NCI-H82 treated with DMSO at 0.1 percent for 48 hours (cell line): Measurements from ENCODE around the gene CUZD1.

Source experiments
- DNase-seq: peaks from one replicate; lab custom pipeline; 2025; ENCODE audit not compliant: unreplicated experiment; lab: John Stamatoyannopoulos, UW

CUZD1 gene

DNA sequence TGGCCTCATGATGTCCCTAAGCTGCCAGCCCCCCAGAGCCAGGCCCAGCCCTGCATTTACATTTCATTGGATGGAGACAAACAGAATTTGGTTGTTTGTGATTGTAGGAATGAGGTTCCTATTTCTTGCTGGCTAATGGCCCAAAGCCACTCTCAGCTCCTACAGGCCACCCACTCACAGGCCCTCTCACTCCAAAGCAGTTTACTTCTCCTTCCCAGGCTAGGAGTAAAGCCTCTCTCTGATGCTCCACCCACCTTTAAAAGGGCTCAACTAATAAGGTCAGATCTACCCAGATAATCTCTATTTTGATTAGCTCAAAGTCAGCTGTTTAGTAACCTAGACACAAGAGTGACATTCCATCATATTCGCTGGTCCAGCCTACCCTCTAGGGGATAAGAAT, 11.2 kb upstream of the CUZD1 start:
- DNase-seq = no peak

DNA sequence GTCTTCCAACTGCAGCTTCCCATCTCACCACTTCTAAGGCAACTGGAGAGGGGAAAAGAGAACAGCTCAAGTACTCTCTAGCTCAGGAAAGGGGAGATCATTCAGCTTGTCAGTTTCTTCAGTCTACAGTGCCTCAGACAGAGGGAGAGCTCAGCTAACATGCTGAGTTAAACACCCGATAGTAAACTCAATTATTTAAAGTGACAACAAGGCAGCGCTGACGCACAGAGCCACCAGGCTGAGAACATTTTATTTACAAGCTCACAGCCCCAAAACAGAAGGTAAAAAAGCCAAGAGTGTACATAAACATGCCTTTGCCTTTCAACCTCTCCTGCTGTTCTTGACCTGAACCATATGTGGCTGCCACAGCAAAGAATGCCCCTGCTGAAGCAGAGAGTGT, 10.1 kb upstream of the CUZD1 start:
- DNase-seq = no peak

DNA sequence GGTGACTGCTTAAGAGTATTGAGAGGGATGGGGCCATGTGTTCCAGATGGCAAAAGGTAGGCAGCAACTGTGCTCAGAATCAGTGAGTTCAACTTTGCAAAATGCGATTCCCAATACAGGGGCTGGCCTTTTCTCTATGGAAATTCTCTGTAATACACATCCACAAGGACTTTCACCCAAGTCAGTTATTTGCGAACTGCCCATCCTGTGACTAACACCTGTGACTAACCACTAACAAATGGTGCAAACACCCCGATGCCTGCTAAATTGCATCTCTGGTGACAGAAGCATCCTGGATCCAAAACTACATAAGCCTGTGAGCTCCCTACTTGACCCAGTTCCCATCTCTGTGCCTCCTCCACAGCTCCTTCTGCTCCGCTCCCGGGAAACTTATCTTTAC, 9.0 kb upstream of the CUZD1 start:
- DNase-seq = no peak

DNA sequence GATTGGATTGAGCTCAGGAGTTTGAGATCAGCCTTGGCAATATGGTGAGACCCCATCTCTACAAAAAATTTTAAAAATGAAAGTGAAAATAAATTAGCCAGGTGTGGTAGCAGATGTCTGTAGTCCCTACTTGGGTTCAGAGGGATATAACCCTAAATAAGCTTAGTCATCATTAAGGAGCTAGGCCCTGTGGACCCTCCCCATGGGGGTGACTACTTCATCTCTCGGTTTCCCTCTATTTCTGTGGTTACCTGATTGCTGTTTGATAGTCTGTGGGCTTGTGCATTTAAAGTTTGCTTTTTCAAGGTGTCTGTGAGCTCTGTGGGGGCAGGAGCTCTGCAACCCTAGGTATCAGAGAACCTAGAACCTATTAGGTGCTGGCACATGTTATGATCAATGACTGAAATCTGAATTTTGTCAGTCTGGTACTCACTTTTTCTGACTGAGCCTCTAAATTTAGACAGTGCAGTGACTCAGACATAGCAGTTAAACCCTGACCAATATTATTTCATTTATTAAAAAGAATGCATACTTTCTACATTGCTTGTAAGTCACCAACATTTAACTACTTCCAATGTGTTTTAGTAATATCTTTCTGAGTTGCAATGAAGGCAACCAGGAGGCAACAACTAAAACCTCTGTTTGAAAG, 8.1 kb upstream of the CUZD1 start:
- no peak for DNase-seq

DNA sequence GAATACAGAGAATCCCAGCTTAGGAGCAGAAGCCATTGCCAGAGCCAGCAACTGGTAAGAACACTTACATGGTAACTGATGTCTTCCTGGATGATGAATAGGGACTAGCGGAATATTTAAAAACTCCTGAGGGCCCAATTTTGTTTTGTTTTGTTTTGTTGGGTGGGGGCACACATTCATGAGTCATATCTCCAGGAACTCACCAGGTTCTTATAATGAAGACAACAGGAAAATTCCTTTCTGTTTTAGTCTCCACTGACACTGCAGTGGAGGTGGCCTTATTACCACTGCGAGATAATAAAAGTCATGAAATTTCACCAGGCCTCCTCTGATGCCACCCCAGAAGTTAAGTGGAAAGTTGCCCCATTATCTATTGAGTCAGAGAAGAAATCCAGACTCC, 6.6 kb upstream of the CUZD1 start:
- DNase-seq = no peak

DNA sequence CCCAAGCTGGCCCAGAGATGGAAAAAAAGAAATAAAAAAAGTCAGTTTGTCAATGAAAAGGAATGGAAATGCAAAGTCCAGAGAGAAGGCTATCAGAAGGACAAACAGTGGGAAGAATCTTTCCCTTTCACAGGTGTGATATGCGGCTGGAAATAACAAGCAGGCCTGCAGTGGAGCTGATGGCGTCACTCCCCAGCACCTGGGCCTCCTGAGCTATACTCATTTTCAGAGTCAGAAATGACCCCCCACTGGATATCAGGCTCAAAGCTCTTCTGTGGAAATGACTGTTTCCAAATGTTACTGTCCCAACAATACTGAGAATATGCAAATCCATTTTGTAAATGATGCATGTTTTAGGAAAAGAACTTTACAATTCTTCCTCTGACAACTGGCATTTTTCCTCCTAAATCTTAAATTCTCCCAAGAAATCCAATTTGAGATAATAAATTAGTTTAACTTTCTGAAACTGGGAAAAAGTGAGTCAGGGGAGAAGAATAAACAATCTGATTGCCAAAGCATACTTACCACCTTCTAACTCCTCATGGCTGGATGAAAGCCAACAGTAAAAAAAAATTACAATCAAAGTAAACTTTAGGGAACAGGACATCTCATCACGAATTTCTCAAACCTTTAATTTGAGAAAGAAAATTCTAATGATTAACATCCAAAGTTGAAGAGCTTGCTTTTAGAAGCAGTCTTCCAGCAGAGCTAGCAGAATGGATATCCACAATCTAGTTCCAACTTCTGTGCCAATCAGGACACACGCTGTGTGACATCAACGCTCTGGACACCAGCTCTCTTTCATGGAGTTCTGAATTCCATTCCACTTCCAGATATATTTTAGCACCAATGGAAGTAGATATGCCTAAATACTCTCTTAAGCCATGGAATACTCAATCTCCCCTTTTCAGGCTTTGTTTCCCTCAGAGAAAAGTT, 5.3 kb upstream of the CUZD1 start:
- no peak for DNase-seq

DNA sequence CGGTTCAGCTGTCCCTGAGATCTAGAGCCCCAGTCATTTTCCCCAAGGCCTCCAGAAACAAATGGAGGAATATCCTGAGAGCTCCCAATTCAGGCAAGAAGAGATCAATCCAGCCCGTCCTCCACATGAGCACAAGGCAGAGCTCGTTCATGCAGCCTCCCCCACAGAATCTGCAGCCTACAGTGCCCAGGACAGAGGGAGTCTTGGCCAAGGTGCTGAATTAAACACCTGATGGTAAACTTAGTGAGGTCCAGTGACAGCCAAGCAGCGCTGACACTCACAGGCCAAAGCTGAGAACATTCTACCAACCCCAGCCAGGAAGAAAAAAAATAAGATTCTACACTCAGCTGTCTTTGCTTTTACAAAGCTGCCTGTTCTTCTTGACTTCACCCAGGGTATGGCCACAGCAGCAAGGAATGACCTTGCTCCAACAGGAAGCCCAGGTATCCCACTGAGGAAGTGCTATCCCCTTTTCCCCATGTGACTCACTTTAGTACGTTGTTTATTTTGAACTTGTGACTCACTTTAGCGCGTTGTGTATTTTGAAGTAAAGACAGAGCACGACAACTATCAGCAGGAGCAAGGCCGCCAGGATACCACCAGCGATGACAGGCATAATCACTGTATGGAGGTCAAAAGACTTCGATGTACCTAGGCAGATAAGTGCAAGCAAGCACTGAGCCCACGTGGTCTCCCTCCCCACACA, 4.4 kb upstream of the CUZD1 start:
- no peak for DNase-seq

DNA sequence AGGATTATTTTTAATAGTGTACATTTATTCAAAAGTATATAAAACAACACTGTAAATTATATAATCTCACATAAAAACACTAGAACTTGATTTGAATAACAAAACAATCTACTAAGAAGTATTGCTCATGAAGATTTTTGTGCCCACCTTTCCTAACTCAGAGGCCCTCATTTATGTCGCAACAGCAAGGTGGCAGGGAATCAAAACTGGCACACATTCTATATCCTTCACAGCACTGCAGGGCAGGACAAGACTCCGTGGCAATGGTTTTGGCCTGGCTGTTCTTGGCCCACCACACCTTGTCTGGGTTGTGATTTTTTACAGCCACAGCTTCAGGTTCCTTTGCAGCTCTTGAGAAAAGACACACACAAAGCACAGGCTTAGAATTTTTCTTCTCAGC, 3.4 kb upstream of the CUZD1 start:
- no peak for DNase-seq

DNA sequence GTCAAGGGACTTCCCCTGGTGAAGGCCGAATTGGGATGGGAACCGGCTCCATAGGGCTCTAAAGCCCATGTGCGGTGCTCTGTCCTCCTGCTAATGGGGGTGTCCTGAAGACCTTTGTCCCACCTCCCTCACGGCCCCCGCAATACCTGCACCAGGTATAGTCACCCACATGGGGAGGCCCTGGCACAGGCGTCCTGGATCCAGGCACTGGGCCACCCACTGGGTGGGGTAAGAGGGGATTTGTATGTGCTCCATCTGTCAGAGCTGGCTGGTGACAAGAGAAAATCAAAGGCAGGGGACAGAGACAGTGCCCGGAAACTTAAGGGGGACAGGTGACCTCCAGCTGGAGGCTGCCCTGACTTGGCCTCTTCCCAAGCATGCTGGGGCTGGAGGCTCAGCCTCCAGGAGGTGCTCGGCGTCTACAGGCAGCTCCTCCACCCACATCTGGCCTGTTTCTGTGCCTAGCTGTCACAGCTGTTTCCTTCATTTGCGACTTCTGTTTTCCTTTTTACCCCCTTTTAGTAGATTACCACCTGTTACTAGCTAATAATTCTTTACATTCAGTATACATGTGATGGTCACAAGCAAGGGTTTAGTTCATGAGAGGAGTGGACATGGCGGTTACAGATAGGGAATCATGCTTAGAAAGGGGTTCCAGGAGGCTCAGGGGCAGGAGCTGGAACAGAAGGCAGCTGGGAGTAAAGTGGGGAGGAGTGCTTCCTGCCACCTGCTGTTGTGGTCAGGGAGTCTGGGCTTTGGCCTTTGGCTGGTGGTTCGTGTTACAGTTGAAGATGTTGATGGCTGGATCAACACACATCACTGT, 2.3 kb upstream of the CUZD1 start:
- DNase-seq = peak; percentile 9

DNA sequence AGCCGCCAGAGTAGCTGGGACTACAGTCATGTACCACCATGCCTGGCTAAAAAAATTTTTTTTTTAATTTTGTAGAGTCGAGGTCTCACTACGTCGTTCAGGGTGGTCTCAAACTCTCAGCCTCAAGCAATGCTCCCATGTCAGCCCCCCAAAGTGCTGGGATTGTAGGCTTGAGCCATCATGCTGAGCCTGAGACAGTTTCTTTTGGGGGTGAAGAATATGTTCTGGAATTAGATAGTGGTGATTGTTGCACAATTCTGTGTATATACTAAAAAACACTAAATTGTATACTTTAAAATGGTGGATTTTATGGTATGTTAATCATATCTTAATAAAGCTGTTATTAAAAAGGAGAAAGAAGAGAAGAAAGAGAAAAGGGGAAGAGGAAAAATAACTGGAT, 1.5 kb downstream of the CUZD1 start:
- no peak for DNase-seq

DNA sequence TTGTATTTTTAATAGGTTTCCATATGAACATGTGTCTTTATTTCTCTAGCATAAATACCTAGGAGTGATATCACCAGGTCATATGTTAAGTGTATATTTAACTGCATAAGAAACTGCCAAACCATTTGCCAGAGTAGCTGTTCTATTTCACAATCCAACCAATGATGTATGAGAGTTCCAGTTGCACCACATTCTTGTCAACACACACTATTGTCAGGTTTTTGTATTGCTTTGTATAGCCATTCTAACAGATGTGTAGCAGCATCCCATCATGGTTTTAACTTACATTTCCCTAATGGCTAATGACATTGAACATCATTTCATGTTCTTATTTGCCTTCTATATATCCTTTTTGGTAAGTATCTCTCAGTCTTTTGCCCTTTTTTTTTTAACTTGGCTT, 4.1 kb downstream of the CUZD1 start:
- DNase-seq = no peak

DNA sequence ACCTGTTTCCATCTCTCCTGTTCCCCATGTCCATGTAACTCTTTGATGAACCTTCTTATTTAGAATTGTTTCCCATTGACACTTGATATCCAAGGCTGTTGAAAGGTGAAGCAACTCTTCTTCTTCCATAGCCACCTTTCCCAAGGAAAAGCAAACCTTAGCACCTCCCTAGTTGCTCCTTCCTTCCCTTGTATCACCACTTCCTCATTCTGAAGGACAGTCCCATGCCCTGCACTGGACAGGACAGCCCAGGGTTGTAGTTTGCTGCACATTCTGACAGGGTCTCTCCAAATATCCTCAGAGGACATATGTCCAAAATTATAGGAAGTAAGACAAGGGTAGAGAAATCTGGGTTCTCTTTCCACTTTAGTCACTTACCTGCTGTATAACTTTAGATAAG, 6.2 kb downstream of the CUZD1 start:
- no peak for DNase-seq

DNA sequence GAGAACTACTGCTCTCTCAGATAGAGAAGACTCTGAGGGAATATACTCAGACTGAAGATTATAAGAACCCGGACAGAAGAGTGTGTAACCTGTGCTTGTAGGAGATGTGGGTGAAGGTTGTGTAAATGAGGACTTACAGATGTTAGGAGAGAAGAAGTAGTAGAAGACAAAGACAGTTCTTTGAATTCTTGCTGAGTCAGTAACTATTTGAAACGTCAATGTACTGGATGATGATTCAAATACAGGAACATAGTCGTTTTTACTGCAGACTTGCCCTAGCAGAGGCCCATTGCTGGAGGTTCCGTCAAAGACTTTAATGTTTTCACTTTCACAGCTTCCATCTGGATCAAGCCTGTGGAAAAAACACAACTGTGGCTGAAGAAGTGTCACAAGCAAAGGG, 6.8 kb downstream of the CUZD1 start:
- no peak for DNase-seq

DNA sequence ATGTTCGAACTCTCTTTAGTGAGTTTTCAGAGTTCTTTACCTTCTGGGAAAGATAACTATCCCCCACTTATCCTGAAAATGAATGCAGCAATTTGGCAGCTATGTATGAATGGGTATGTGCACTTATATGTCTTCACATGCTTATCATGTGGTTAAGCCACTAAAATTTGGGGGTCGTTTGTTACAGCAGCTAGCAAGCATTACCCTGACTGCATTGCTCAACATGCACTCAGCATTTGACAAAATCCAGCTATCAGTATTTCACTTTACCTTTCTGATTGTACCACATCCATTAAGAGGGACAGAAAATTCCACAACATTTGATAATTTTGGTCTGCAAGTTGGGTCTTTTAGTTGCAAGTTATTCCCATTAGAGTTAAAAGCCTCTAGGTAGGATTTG, 9.7 kb downstream of the CUZD1 start:
- no peak for DNase-seq

DNA sequence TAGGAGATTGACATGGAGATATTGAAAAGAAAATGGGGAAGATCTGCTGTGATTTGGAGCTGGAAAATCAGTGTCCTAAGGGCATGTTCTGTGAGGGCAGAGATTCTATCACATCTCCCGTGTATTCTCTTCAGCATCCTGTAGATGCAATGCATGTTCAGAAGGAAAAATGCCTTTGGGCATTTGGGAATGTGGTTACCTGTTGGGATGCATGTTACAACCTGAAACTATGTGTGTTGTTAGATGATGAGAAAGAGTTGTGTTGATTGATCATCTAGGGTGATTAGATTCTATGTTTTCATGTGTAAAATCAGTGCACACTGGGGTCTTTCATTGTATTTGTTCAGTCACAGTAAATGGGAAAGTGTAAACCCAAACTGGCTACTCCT, 14.7 kb downstream of the CUZD1 start:
- DNase-seq = no peak

DNA sequence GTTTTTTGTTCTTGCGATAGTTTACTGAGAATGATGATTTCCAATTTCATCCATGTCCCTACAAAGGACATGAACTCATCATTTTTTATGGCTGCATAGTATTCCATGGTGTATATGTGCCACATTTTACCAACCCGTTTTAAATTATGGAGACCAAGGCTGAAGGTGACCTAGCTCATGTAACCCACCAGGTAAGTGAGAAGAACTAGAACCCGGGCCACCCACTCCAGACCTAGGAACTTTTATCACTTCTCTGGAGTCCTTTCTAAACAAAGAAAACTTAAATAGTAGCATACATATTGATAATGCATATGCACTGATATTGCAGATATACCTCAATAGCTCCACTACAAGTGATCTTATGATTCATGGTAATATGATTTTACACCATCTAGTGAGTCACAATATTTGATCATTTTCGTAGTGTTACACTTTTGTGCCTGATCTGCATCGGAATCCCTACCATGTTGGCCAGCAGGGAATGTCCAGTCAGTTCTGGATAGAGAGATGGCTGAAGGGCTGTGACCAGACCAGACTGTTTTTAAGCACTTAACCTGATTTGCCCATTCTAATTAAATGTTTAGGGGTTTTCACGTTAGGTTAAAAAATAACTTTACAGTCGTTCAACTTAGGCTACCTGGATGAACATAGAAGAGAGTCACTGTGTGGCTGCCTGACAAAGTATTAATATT, 15.2 kb downstream of the CUZD1 start:
- DNase-seq = no peak

DNA sequence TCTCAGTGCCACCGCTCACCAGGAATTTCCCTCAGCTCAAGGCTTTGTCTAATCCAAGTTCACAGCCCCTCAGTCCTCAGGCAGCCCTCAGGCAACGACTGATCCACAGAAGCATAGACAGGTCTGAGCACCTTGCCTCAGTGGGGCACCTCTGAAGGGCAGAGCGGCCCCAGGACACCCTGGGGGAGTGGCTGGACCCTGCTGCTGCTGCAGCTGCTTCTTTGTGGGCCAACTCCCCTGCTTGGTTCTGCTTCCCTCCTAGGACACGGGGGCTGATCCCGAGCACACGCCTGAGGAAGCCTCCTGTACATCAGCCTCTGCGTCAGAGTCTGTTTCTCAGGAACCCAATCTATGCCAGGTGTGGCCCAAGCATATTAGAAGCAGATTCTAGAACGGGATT, 16.2 kb downstream of the CUZD1 start:
- no peak for DNase-seq

DNA sequence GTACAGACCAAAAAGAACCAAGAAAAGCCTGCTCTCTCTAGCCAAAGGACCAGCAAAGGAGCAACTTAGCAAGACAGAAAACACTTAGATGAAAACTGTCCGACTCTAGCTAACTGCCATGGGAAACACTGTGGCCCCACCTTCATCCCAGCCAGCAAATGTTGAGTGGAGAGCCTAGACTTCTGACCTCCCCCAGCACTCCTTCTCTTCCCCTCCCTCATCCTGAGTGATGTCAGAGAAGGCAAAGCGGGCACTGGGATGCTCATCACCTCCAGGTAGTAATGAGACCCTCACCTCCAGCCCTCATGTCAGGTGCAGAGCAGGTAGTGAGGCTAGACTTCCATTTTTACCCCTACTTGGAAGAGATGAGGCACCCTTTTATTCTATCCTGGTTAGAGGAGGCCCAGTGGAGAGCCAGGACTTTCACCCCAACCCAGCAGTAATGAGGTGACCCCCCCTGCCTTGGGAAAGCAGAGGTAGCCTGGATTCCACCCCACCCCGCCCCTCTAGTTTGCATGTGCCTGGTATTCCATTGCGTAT, 16.9 kb downstream of the CUZD1 start:
- DNase-seq = no peak

DNA sequence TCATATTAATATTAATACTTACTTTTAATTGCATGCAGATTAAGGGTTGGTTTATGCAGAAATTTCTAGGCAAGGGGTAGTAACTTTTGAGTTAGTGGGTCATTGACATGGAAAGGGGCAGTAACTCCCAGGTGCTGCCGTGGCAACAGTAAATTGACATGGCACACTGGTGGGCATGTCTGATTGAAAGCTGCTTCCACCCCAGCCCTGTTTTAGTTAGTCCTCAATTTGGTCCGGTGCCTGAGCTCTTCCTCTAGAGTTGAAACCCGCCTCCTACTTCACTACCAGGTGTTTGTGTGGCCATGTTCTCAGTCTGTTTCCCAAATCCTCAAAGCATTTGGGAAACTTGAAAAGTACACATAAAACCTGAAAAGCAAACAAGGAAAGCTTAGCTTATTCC, 18.4 kb downstream of the CUZD1 start:
- DNase-seq = no peak

DNA sequence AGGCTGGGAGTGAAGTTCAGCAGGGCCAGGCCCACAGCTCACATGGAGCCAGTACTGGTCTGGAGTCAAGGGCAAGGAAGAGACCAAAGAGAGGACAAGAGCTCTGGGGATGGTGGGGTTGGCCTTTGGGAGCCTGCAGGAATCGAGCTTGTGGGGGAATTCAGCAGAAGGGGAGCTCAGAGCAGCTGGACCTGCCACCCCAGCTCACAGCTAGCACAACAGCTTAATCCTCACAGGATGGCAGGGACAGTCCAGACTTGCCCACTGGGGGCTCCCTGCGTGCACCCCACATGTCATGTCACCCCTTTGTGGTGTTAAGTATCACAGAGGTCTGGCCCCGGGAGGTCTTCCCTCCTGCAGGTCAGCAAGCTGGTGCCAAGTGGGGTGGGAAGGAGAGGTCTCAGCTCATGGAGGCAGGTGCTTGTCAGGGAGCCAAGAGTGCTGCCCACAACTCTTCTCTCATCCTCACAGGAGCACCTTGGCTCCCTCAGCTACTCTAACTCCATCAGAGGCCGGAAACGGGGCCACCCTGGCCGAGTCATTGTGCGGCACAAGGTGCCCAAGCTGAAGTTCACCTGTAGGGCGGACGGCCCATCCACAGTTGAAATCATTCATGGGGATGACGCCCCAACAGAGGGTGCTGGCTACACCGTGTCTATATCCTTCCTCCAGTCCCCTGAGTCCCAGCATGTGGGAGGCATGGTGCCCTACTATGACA, 22.5 kb downstream of the CUZD1 start:
- DNase-seq = no peak
